HCT116 (cell line): ENCODE results near the gene LRP1.

Experiments
- CEBPB ChIP-seq: IDR thresholded peaks from 2 replicates; pipeline ENCODE4 v1.6.1; 2012; ENCODE audit warnings: low read depth
- CTCF ChIP-seq, 3 experiments: fragments of 200-600 bp in 1 of 3; sonication (generic) in 1 of 3; IDR thresholded peaks in 2 of 3; conservative IDR thresholded peaks in 1 of 3; 2 replicates each; pipeline ENCODE4 v1.5.1; 2012 to 2017; ENCODE audit warnings: low read depth in 2 of 3, low read length in 2 of 3, antibody characterized with exemption in 1 of 3, borderline replicate concordance in 1 of 3, control low read depth in 1 of 3, mild to moderate bottlenecking in 1 of 3, mixed read lengths in 1 of 3, mixed run types in 1 of 3, moderate library complexity in 1 of 3; ENCODE audit not compliant: insufficient read depth in 1 of 3
- POLR2A ChIP-seq: IDR thresholded peaks from 2 replicates; pipeline ENCODE4 v1.7.0; 2011; ENCODE audit warnings: borderline replicate concordance; ENCODE audit not compliant: insufficient read depth, insufficient read length; ENCODE audit errors: extremely low read depth
- SRF ChIP-seq: IDR thresholded peaks from 2 replicates; pipeline ENCODE4 v1.6.1; 2012; ENCODE audit warnings: low read depth

DNA sequence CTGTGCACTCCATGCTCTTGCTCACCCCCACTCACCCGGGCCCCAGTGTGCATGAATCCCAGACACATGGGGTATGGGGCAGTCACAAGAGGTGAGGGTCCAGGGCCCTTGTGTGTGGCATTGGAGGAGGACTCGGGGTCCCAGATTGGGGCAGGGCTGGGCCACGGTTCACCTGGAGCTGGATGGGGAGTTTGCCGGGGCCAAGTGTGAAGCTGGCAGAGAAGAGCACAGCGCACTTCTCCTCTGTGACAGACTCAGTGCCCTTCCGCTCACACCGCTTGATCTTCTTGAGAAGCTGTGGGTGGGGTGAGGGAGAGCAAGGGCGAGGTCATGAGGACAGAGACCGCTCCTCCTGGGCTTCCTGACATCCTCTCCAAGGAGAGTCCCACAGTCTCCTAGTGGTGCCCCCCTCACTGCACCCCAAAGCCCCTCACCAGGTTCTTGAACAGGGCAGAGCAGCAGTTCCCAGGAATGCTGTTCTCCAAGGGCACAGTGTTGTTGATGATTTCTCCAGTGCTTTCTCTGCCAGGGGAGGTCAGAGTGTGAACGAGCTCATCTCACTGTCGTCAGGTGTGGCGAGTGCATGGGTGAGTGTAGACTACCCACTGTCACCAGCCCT, 23.9 kb upstream of the LRP1 start:
- TF ChIP-seq CTCF (IDR thresholded peaks at IDR 0.05 in 2 of 3, conservative IDR thresholded peaks at IDR 0.05 in 1 of 3; ENCODE audit: borderline replicate concordance in 1 of 3, insufficient read depth in 1 of 3, low read depth in 2 of 3, low read length in 2 of 3) (no peak), SRF (no peak), POLR2A (no peak), CEBPB (no peak)
